ENCODE measurements around the gene PIGL. TPM values are rescaled to one million over a fixed set of nuclear protein-coding genes. Genes with fewer than 3 reads are reported as not detected.
A peak's percentile ranks its signal among the peaks of the same experiment; 100 is the strongest.
"Not testable (repeated sequence)": the region's sequence is repeated elsewhere in the genome, so short reads cannot be mapped to it uniquely, and the experiment has no call there.

The PIGL gene
- total RNA-seq, 4 donors from 2014 or later: 60.9 to 142 (median 101) TPM

GRCh38 chr17:16215965-16216316 lies 1.1 kb upstream of the PIGL start:
- H3K4me1 ChIP-seq: peaks cover 11 to 58% (median 40%) of the 10 kb centered on the region in 4 donors
- intact Hi-C loops (cut with DNase I; ENCODE audit: low total_unique reads): no loop called here
- in situ Hi-C loops (cut with MboI; ENCODE audit: low pct_ligation_motif_present in 1 of 4, low pct_unique_long_range_greater_than_20kb in 1 of 4, low sequenced_read_pairs in 3 of 4): no loop called here

GRCh38 chr17:16216341-16217001 lies 539 bp upstream of the PIGL start:
- H3K36me3 ChIP-seq; intact Hi-C loops (cut with DNase I; ENCODE audit: low total_unique reads); H3K27me3 ChIP-seq; DNase-seq; H3K9me3 ChIP-seq; in situ Hi-C loops (cut with MboI; ENCODE audit: low pct_ligation_motif_present in 1 of 4, low pct_unique_long_range_greater_than_20kb in 1 of 4, low sequenced_read_pairs in 3 of 4): not testable (repeated sequence)
- Histone ChIP-seq H3K4me1 (peaks cover 11 to 52% (median 40%) of the 10 kb centered on the region in 4 donors), H3K4me3 (peak overlapping the region in 3 of 4 donors; percentile 77 to 99 (median 88)), H3K27ac (peak overlapping the region; percentile 97 to 99 (median 98))
- 83% methylated on average over 38 of the region's 38 CpGs; no CpG with 5 or more reads in 1 of the 2 donors for WGBS, 2 donors (ENCODE audit: low coverage in 1 of 2)

More at GRCh38 chr17:16215965-16216316, 1.1 kb upstream of the PIGL start:
- no peaks in the 10 kb centered on the region for H3K27me3 ChIP-seq
- H3K4me3 ChIP-seq: peak overlapping the region; percentile 74 to 99 (median 82)
- no peak for TF ChIP-seq CTCF (IDR thresholded peaks at IDR 0.05)
- no peak for TF ChIP-seq POLR2A (IDR thresholded peaks at IDR 0.05)
- no peak for TF ChIP-seq EP300 (IDR thresholded peaks at IDR 0.05; ENCODE audit: low read depth)
- TF ChIP-seq POLR2AphosphoS5 (IDR thresholded peaks at IDR 0.05): no peak
- H3K27ac ChIP-seq: peak overlapping the region; percentile 97 to 99 (median 98)
- peak; percentile 63 for DNase-seq
- no peaks in the 10 kb centered on the region for H3K9me3 ChIP-seq
- WGBS, 2 donors (ENCODE audit: low coverage in 1 of 2): 24% methylated on average over 22 of the region's 22 CpGs; no CpG with 5 or more reads in 1 of the 2 donors
- no peaks in the 10 kb centered on the region for H3K36me3 ChIP-seq

GRCh38 chr17:16222406-16222805 lies 5.4 kb downstream of the PIGL start:
- Histone ChIP-seq H3K27me3 (no peaks in the 10 kb centered on the region), H3K36me3 (no peaks in the 10 kb centered on the region), H3K9me3 (no peaks in the 10 kb centered on the region), H3K4me3 (no peak overlapping the region), H3K27ac (no peak overlapping the region), H3K4me1 (peaks cover 5 to 14% (median 11%) of the 10 kb centered on the region in 4 donors)
- 96 to 98% methylated on average over 3 of the region's 3 CpGs for WGBS, 2 donors (ENCODE audit: low coverage in 1 of 2)
- no peak for DNase-seq
- TF ChIP-seq POLR2AphosphoS5 (IDR thresholded peaks at IDR 0.05) (no peak), CTCF (IDR thresholded peaks at IDR 0.05) (no peak), POLR2A (IDR thresholded peaks at IDR 0.05) (no peak), EP300 (IDR thresholded peaks at IDR 0.05; ENCODE audit: low read depth) (no peak)
- in situ Hi-C loops (cut with MboI; ENCODE audit: low pct_ligation_motif_present in 1 of 4, low pct_unique_long_range_greater_than_20kb in 1 of 4, low sequenced_read_pairs in 3 of 4) (no loop called here), intact Hi-C loops (cut with DNase I; ENCODE audit: low total_unique reads) (no loop called here)

GRCh38 chr17:16229912-16230561 lies 13.0 kb downstream of the PIGL start:
- intact Hi-C loops (cut with DNase I; ENCODE audit: low total_unique reads); H3K4me3 ChIP-seq; DNase-seq; H3K4me1 ChIP-seq; H3K27ac ChIP-seq; H3K36me3 ChIP-seq; H3K27me3 ChIP-seq; H3K9me3 ChIP-seq; in situ Hi-C loops (cut with MboI; ENCODE audit: low pct_ligation_motif_present in 1 of 4, low pct_unique_long_range_greater_than_20kb in 1 of 4, low sequenced_read_pairs in 3 of 4): not testable (repeated sequence)
- 75 to 90% methylated on average over 3 to 8 of the region's 8 CpGs for WGBS, 2 donors (ENCODE audit: low coverage in 1 of 2)

- Histone ChIP-seq H3K9me3 (no peaks in the 10 kb centered on the region), H3K4me1 (no peaks in the 10 kb centered on the region), H3K36me3 (no peaks in the 10 kb centered on the region), H3K27ac (no peak overlapping the region), H3K27me3 (no peaks in the 10 kb centered on the region), H3K4me3 (no peak overlapping the region)
- in situ Hi-C loops (cut with MboI; ENCODE audit: low pct_ligation_motif_present in 1 of 4, low pct_unique_long_range_greater_than_20kb in 1 of 4, low sequenced_read_pairs in 3 of 4): no loop called here
- TF ChIP-seq POLR2AphosphoS5 (IDR thresholded peaks at IDR 0.05): no peak
- no peak for TF ChIP-seq POLR2A (IDR thresholded peaks at IDR 0.05)
- TF ChIP-seq CTCF (IDR thresholded peaks at IDR 0.05): no peak
- TF ChIP-seq EP300 (IDR thresholded peaks at IDR 0.05; ENCODE audit: low read depth): no peak
- intact Hi-C loops (cut with DNase I; ENCODE audit: low total_unique reads): no loop called here
- DNase-seq: no peak
- 50 to 85% methylated on average over 1 of the region's 1 CpG for WGBS, 2 donors (ENCODE audit: low coverage in 1 of 2)
Measured at GRCh38 chr17:16232391-16232790, 15.4 kb downstream of the PIGL start.

Measured in transverse colon (tissue), 4 donors.